Prostate gland (tissue), 2 donors: ENCODE results near the gene TSPAN18.

Experiments
- POLR2A ChIP-seq: fragments of 450-650 bp; IDR thresholded peaks from one replicate; pipeline ENCODE4 v1.6.1; 2016; ENCODE audit warnings: antibody characterized with exemption, mild to moderate bottlenecking
- TF ChIP-seq, protein P1 (sequence below), 4 experiments: fragments of 200-600 bp in 2 of 4; fragments of 450-650 bp in 2 of 4; sonication (generic) in 2 of 4; IDR thresholded peaks; 1 replicate in 3 of 4; 2 replicates in 1 of 4; pipeline ENCODE4 v1.5.1; 2016 to 2019; ENCODE audit warnings: antibody characterized with exemption in 4 of 4, mild to moderate bottlenecking in 2 of 4, moderate library complexity in 2 of 4

DNA sequence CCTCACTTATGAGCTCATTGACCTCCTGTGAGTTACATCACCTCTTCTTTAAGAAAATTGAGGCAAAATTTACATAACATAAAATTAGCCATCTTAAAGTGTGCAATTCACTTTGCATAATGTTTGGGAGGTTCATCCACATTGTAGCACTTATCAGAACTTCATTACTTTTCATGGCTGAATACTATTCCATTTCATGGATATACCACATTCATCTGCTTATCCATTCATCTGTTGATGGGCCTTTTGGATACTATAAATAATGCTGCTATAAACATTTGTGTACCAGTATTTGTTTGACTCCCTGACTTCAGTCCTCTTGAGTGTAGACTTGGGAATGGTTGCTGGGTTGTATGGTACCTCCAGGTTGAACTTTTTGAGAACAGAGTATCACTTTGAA is 120.6 kb downstream of the TSPAN18 start:
- TF ChIP-seq, protein P1, sequence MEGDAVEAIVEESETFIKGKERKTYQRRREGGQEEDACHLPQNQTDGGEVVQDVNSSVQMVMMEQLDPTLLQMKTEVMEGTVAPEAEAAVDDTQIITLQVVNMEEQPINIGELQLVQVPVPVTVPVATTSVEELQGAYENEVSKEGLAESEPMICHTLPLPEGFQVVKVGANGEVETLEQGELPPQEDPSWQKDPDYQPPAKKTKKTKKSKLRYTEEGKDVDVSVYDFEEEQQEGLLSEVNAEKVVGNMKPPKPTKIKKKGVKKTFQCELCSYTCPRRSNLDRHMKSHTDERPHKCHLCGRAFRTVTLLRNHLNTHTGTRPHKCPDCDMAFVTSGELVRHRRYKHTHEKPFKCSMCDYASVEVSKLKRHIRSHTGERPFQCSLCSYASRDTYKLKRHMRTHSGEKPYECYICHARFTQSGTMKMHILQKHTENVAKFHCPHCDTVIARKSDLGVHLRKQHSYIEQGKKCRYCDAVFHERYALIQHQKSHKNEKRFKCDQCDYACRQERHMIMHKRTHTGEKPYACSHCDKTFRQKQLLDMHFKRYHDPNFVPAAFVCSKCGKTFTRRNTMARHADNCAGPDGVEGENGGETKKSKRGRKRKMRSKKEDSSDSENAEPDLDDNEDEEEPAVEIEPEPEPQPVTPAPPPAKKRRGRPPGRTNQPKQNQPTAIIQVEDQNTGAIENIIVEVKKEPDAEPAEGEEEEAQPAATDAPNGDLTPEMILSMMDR (IDR thresholded peaks at IDR 0.05), result no peak
- TF ChIP-seq POLR2A, result no peak
